Lung (tissue), 12 donors: ENCODE results near the gene DDHD1. TPM values are rescaled to one million over a fixed set of nuclear protein-coding genes. Genes with fewer than 3 reads are reported as not detected.
A peak's percentile ranks its signal among the peaks of the same experiment; 100 is the strongest.

Experiments
- ATAC-seq: fragments of 200-7000 bp; cut with Tn5 transposase; one replicate; pipeline ENCODE4 v1.9.1; 2020; ENCODE audit warnings: moderate number of reproducible peaks; ENCODE audit not compliant: insufficient read depth, low FRiP score
- DNase-seq, 3 donors: peaks; one replicate each; pipeline ENCODE4 v3.0.0-alpha.2; 2013 to 2017
- H3K27ac ChIP-seq, 2 donors: one replicate each; pipeline ENCODE4 v1.5.1; 2013; ENCODE audit warnings: mild to moderate bottlenecking in 2 of 2, moderate library complexity in 2 of 2, control low read depth in 1 of 2, inconsistent platforms in 1 of 2, low read depth in 1 of 2, low read length in 1 of 2
- H3K27me3 ChIP-seq, 3 donors: one replicate each; pipeline ENCODE4 v1.5.1; 2013; ENCODE audit warnings: low read length in 2 of 3; ENCODE audit not compliant: control insufficient read depth in 3 of 3, insufficient read depth in 3 of 3
- H3K36me3 ChIP-seq, 4 donors: one replicate each; pipeline ENCODE4 v1.5.1; 2013; ENCODE audit warnings: low read length in 4 of 4, mild to moderate bottlenecking in 1 of 4, moderate library complexity in 1 of 4; ENCODE audit not compliant: control insufficient read depth in 4 of 4, insufficient read depth in 4 of 4
- H3K4me1 ChIP-seq, 5 donors: one replicate each; pipeline ENCODE4 v1.5.1; 2013; ENCODE audit warnings: low read length in 5 of 5, mild to moderate bottlenecking in 2 of 5, moderate library complexity in 1 of 5; ENCODE audit not compliant: control insufficient read depth in 5 of 5, insufficient read depth in 5 of 5
- H3K4me3 ChIP-seq: one replicate; pipeline ENCODE4 v1.5.1; 2013; ENCODE audit warnings: mild to moderate bottlenecking, control low read depth, moderate library complexity
- H3K9ac ChIP-seq, 2 donors: one replicate each; pipeline ENCODE4 v1.5.1; 2013; ENCODE audit warnings: low read length in 2 of 2, control low read depth in 1 of 2; ENCODE audit not compliant: insufficient read depth in 1 of 2
- H3K9me3 ChIP-seq, 4 donors: one replicate each; pipeline ENCODE4 v1.5.1; 2013; ENCODE audit warnings: low read length in 3 of 4, mild to moderate bottlenecking in 1 of 4, moderate library complexity in 1 of 4; ENCODE audit not compliant: control insufficient read depth in 4 of 4, insufficient read depth in 3 of 4
- CTCF ChIP-seq: IDR thresholded peaks from 2 replicates; pipeline ENCODE4 v1.5.1; 2012; ENCODE audit warnings: mild to moderate bottlenecking; ENCODE audit errors: control extremely low read depth, extremely low read depth
- WGBS, 2 donors: extraction: QIAGEN DNeasy Blood & Tissue Kit; methylation state at CpG; one replicate each; pipeline ENCODE4 v1.1.7; 2013; 5-methylcytosine and 5-hydroxymethylcytosine counted together
- polyA plus RNA-seq, 2 donors: library from polyadenylated mRNA; stranded (reverse); fragments of 200-250 nt; gene quantifications; one replicate each; pipeline ENCODE4 v1.2.1, GENCODE V29; 2013
- total RNA-seq, 2 donors: library from RNA; depleted of rRNA in 1 of 2; stranded (reverse); fragments of >200 nt in 1 of 2; gene quantifications; one replicate each; pipeline ENCODE4 v1.2.1, GENCODE V29; 2014 to 2021
- donor health status: control.
- donor health status: control.
- donor health status: Bipolar disorder and iron deficiency.
- donor health status: healthy.
- donor health status: DM: yes; HTN: yes; CAD: no.

Gene DDHD1
- total and polyA plus RNA-seq, 4 donors, result 3.6 to 38.0 (median 9.9) TPM

GRCh38 chr14:52998376-52999015, 154.6 kb downstream of the DDHD1 start:
- DNase-seq (peak; percentile 57 to 96 (median 95)), ATAC-seq (no peak)
- no peaks in the 10 kb centered on the region for H3K36me3 ChIP-seq
- 70 to 86% methylated on average over 6 of the region's 6 CpGs for WGBS, 2 donors
- no peaks in the 10 kb centered on the region for H3K27me3 ChIP-seq
- H3K27ac ChIP-seq, result peak overlapping the region in 1 of 2 donors; percentile 37
- H3K9me3 ChIP-seq, result no peaks in the 10 kb centered on the region
- peaks cover 0 to 7% (median 3%) of the 10 kb centered on the region in 5 donors for H3K4me1 ChIP-seq
- no peak for TF ChIP-seq CTCF
- H3K4me3 ChIP-seq, result no peak overlapping the region
- H3K9ac ChIP-seq, result no peak overlapping the region

- DNase-seq, result no peak
- no peak overlapping the region for H3K4me3 ChIP-seq
- WGBS, 2 donors, result 70 to 82% methylated on average over 2 of the region's 2 CpGs
- no peak overlapping the region for H3K9ac ChIP-seq
- peaks cover 0 to 7% (median 3%) of the 10 kb centered on the region in 5 donors for H3K4me1 ChIP-seq
- no peak for ATAC-seq
- no peaks in the 10 kb centered on the region for H3K36me3 ChIP-seq
- no peaks in the 10 kb centered on the region for H3K9me3 ChIP-seq
- H3K27ac ChIP-seq, result no peak overlapping the region
- TF ChIP-seq CTCF, result no peak
- H3K27me3 ChIP-seq, result no peaks in the 10 kb centered on the region
Observed at GRCh38 chr14:52996493-52996892, 156.6 kb downstream of the DDHD1 start.

- no peaks in the 10 kb centered on the region for H3K9me3 ChIP-seq
- TF ChIP-seq CTCF, result no peak
- no peak overlapping the region for H3K4me3 ChIP-seq
- no peak overlapping the region for H3K9ac ChIP-seq
- 61 to 73% methylated on average over 1 of the region's 1 CpG for WGBS, 2 donors
- DNase-seq (no peak), ATAC-seq (no peak)
- no peaks in the 10 kb centered on the region for H3K27me3 ChIP-seq
- peaks cover 0 to 7% (median 3%) of the 10 kb centered on the region in 5 donors for H3K4me1 ChIP-seq
- H3K27ac ChIP-seq, result no peak overlapping the region
- no peaks in the 10 kb centered on the region for H3K36me3 ChIP-seq
Observed at GRCh38 chr14:52995998-52996397, 157.1 kb downstream of the DDHD1 start.
